Activated CD4-positive, CD25-positive, alpha-beta regulatory T cell treated with anti-CD3 and anti-CD28 coated beads, Interleukin-2, amount 50 U/mL, for 24 hours (primary cell): Measurements from ENCODE around the gene ROPN1L.
"Not testable (repeated sequence)": the region's sequence is repeated elsewhere in the genome, so short reads cannot be mapped to it uniquely, and the experiment has no call there.

Source experiments
- ATAC-seq, 2 donors: fragments of 150-1000 bp; cut with Tn5 transposase; one replicate each; pipeline ENCODE4 v1.10.0; 2021; ENCODE audit warnings: mild to moderate bottlenecking in 1 of 2, moderate library complexity in 1 of 2

ROPN1L gene

GRCh38 chr5:10441083-10441991 lies at the start of gene ROPN1L:
ROPN1L (plus strand) TSS chr5:10441879; CDS start chr5:10442168, 289 bp downstream.
- peak; percentile 96 to 97 for ATAC-seq

DNA sequence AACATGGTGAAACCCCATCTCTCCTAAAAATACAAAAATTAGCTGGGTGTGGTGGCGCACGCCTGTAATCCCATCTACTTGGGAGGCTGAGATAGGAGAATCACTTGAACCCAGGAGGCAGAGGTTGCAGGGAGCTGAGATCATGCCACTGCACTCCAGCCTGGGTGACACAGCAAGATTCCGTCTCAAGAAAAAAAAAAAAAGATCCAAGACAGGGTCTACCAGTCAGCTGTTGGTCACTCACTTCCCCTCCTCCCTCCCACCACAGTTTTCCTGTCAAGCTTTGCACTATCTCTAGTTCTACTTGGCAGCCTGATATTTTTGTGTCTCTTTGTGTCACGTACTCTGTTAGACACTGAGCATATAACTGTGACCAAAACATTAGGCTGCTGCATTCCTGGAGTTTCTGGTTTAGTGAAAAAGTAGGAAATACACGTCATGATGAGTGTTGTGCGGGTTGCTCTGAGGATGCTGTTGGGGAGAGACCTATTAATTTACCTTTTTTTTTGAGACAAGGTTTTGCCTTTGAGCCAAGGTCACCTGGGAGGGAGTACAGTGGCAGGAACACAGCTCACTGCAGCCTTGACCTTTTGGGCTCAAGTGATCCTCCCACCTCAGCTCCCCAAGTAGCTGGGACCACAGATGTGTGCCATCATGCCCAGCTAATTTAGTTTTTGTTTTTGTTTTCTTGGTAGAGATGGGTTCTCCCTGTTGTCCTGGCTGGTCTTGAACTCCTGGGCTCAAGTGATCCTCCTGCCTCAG lies 48.9 kb upstream of the ROPN1L start:
- not testable (repeated sequence) for ATAC-seq

DNA sequence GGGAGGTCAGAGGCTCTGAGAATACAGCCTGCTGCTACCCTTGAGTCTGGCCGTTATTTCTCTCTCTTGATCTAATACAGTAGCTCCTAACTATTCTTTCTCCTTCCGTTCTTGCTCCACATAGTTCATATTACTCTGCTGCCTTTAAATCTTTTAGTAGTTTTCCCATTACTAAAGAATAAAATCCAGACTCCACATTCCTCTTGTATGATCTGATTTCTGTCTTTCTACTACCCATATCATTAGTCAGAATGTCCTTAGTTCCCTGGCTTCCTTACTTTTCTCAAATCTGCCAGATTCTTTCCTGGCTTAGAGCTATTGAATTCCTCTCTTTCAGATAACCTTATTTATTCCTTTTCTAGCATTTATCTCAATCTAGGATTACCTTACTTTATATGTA lies 48.2 kb upstream of the ROPN1L start:
- ATAC-seq: no peak

GRCh38 chr5:10396552-10396951 lies 45.1 kb upstream of the ROPN1L start:
- ATAC-seq: no peak

DNA sequence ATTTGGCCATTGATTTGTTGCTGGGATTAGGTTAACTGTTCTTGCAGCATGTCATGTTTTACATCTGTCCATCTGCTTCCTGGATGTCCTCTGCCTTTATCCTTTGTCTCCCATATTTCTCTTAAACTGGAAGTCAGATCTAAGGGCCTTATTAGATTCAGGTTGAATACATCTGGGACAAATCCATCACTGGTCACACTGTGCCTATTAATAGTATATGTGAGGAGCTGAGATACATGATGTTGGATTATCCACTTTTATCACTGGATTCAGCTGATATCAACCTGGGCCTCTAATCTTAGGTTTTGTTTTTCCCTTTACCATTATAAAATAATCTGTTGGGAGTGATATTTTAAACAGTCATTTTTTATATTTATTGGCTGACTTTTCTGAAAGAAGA lies 41.8 kb upstream of the ROPN1L start:
- ATAC-seq: no peak

DNA sequence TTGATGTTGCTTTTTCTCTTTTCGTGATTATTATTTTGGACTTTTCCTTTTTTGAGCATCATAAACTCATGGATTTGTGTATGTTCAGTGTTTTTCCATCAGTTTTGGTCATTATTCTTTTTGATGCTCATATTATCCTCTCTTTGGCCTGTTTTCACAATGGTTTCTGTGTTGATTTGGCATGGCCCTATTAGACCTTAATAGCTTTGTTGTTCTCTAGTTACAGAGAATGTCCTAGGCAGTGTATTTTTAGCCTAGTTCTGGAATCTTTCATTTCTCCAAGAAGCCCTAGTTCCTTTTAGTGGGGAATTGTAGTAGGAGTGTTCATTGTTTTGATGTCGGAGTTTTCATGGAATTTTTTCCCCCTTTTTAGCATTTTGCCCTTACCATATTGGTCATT lies 41.3 kb upstream of the ROPN1L start:
- no peak for ATAC-seq

GRCh38 chr5:10400831-10401230 lies 40.8 kb upstream of the ROPN1L start:
- no peak for ATAC-seq

DNA sequence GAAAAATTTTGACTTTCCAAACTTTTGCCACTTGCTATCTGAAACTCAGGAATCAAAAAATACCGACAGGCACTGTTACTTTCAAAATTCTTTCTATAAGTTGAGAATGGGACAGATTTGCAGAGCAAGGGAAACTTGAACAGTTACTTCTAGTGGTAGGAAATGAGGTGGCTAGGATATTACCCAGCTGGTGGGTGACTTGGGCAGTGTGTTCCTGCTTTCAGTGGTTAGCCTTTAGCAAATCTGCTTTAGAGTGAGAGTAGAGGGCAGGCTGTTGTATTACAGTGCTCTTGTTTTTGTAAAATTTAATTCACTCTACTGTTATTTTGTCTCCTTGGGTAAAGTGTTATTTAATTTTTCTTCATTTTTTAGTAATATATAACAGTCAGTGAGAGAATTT lies 40.2 kb upstream of the ROPN1L start:
- no peak for ATAC-seq

- no peak for ATAC-seq
These were observed 37.9 kb upstream of the ROPN1L start for GRCh38 chr5:10403829-10404228.

- ATAC-seq: no peak
These were observed 35.0 kb upstream of the ROPN1L start for GRCh38 chr5:10406651-10407050.

GRCh38 chr5:10409504-10409903 lies 32.2 kb upstream of the ROPN1L start:
- ATAC-seq: no peak

DNA sequence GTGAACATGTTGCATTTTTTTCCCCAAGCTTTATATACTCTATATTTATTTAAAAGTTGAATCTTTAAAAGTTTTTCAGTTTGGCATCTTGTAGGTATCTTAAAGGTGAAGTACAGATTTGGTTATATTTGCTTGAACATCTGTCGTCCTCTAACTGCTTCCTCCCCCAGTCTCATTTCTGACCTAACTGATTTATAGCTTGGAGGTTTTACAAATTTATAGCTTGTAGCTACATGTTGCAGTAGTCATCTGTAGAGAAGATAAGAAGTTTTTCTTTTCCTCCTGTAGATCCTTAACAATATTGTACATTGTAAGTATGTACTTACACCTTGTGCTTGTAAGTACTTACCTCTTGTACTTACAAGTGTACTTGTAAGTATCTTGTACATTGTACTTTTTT lies 31.0 kb upstream of the ROPN1L start:
- ATAC-seq: no peak

- no peak for ATAC-seq
These were observed 30.3 kb upstream of the ROPN1L start for GRCh38 chr5:10411336-10411735.

DNA sequence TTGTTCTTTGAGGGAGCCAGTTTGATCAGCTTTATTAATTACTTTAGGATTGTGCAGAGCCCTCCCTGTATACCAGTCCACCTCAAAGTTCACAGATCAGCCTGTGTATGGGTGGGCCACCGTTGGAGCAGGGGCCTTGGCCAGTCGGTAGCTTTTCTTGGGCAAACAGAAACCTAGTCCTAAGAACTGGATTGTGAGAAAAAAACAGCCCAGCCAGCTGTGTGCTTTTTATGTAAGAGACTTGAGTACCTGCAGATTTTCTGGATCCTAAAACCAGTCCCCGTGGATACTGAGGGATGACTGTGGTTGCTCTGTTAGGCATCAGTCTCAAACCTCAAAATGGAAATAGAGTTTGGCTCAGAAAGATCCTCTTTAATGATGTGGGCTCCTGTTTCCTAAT lies 24.8 kb upstream of the ROPN1L start:
- no peak for ATAC-seq

DNA sequence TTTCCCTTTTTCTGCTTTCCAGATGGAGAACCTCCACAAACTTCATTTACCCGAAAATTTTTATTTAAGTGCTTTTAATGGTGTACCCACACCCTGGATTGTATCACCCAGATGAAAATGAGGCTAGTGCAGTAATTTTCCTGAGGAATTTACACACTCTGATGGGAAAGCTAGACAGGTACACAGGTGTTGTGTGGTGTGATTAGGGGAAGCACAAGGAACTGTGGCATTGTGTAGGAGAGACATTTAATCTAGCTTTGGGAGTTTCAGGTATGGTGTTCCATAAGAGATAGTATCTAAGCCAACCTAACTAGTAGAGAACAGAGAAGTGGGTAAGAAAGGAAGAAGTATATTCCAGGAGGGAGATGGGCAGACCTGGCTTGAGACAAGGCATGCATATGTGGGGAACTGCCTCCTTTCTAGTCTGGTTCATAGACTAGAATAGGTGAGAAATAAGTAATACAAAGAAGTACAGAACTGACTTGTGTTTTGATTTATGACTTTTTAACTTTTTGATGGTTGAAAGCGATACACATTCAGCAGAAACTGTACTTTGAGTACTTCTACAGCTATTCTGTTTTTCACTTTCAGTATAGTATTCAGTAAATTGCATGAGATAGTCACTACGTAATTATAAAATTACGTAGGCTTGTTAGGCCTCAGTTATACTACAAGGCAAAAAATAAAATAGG lies 22.9 kb upstream of the ROPN1L start:
- peak; percentile 76 to 82 for ATAC-seq

DNA sequence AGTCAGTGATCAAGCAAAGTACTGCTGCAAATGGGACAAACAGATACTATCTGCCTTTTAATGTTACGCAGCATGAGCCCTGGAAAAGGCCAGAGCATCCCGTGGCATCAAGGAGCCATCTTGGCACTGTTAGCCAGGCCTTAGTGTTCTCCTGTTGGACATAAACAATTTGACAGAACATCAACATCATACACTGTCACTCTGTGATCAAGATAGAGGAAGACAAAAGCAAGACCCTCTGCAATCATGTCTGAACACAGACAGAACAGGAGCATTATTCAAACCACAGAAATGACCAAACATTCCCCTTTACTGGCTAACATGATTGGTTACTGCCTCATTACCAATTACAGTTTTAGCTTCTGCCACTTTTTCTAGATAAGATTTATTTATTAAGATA lies 21.2 kb upstream of the ROPN1L start:
- ATAC-seq: peak in 1 of 2 donors; percentile 5

DNA sequence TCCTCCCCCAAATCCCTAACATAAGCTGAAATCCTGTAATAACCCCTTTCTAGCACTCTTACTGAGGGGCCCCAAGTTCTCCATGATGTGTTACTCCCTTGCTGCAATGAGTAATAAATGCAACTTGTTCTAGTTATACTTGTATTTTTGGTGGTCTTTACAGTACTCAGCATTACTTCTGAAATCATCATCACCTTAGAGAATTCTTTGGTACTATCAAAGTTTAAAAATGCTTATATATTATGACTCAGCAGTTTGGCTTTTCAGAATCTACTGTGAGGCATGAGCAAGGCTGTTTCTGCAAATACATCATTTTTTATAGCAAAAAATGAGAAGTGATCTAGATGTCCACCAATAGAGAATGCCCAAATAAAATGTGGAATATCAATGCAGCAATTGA lies 20.7 kb upstream of the ROPN1L start:
- peak; percentile 49 to 64 for ATAC-seq

- no peak for ATAC-seq
These were observed 19.6 kb upstream of the ROPN1L start for GRCh38 chr5:10421896-10422691.

GRCh38 chr5:10423022-10423421 lies 18.7 kb upstream of the ROPN1L start:
- no peak for ATAC-seq

GRCh38 chr5:10424124-10424731 lies 17.5 kb upstream of the ROPN1L start:
- peak in 1 of 2 donors; percentile 48 for ATAC-seq

DNA sequence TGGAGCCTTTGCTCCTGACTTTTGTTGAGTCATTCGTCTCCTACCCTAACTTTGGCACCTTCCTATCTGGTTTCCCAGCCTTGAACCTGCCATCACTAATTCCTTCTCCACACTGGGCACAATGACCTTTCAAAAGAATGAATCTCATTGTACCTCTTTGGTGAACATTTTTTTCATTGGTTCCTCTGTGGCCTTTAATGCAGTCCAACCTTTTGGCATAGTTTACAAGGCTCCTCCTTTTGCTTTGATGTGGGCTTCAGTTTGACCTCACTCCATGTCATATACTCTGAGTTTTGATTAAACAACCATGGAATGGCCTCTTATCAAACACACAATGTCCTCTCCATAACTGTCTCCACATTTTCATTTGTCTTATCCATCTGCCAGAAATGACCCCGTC lies 14.5 kb upstream of the ROPN1L start:
- ATAC-seq: no peak

DNA sequence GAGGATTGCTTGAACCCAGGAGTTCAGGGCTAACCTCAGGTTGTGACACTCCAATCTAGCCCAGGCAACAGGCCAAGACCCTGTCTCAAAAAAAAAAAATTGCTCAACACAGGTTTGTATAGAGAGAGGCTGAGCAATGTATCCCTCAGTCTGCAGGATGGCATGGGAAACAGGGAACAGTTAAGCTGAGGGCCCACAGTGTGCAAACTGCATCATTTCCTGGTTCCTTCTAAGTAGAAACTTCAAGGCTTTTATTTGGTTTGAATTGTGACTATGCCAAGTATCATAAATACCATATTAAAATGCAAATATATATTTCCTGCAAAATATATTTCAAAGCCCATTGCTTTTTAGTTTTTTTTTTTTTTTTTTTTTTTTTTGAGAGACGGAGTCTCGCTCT lies 13.7 kb upstream of the ROPN1L start:
- no peak for ATAC-seq
